ENCODE results near the gene GAS7. TPM values are rescaled to one million over a fixed set of nuclear protein-coding genes. Genes with fewer than 3 reads are reported as not detected.

Gene GAS7
- total RNA-seq, 4 donors from 2014 or later = 62.6 to 122 (median 77.0) TPM

DNA sequence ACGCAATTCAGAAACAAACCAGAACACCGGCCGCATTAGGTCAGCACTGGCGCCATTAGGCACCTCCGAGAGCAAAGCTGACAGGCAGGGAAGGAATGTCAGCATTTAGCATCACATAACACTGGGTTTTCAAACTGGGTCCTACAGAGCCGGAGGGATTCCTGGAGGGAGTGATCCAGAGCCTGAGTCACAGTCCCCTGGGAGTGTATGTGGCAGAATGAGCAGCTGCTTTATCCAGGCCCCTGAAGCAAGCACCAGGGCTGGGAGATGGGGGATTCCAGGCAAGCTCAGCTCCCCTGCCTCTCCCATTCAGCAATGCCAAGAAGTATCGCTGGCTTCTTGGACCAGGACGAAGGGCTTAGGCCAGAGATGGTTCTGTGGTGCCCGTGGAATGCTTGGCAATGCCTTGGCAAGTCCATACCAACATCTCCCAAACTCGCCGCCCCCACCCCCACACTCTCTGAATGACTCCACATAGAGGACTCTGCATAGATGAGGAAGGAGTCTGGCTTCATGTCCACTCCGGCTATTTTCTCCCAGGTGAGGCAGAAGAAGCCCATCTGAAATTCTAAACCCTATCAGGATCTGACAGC, 20.4 kb downstream of the GAS7 start:
- Histone ChIP-seq H3K4me1 (peaks cover 0 to 22% (median 0%) of the 10 kb centered on the region in 3 donors), H3K27ac (no peak overlapping the region), H3K27me3 (no peaks in the 10 kb centered on the region), H3K4me3 (no peak overlapping the region), H3K36me3 (no peaks in the 10 kb centered on the region), H3K9me3 (no peaks in the 10 kb centered on the region)
- 53 to 69% methylated on average over 4 to 5 of the region's 12 CpGs for WGBS, 2 donors (ENCODE audit: low coverage in 1 of 2)
- TF ChIP-seq, protein P1, sequence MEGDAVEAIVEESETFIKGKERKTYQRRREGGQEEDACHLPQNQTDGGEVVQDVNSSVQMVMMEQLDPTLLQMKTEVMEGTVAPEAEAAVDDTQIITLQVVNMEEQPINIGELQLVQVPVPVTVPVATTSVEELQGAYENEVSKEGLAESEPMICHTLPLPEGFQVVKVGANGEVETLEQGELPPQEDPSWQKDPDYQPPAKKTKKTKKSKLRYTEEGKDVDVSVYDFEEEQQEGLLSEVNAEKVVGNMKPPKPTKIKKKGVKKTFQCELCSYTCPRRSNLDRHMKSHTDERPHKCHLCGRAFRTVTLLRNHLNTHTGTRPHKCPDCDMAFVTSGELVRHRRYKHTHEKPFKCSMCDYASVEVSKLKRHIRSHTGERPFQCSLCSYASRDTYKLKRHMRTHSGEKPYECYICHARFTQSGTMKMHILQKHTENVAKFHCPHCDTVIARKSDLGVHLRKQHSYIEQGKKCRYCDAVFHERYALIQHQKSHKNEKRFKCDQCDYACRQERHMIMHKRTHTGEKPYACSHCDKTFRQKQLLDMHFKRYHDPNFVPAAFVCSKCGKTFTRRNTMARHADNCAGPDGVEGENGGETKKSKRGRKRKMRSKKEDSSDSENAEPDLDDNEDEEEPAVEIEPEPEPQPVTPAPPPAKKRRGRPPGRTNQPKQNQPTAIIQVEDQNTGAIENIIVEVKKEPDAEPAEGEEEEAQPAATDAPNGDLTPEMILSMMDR (IDR thresholded peaks at IDR 0.05) = no peak
- TF ChIP-seq EP300 (IDR thresholded peaks at IDR 0.05) (no peak), POLR2AphosphoS5 (IDR thresholded peaks at IDR 0.05) (no peak), POLR2A (IDR thresholded peaks at IDR 0.05) (no peak)
- no peak for ATAC-seq

DNA sequence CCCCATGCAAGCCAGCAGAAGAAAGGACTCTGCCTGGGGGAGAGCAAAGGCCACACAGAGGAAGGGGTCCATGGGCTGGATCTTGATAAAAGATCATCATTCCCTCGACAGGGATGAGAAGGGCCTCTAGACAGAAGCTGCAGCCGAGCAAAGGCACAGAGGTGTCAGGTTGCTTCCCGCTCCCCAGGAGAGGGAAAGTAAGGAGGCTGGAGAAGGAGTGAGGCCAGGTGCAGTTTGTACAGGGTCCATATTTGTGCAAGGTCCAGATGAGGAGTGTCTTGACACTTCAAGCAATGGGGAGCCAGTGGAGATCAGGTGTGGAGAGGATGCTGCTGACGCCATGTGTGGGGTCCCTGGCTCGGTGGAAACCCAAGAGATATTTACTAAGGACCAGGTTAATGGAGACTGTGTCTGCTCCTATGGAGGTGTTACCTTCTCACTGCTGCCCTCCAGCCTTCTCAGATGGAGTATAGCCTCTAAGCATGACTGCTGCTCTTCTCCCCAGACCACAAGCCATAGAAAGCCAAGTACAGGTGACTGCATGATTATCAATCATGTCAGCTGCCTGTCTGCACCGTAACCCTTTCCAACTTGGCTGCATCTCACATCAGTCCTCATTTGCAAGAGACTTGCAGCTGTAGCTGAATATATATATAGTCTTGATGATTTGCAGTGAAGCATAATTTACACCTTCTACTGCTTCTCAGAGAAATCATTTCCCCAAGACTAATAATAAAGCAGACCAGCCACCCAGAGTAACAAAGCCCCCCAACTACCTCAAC, 21.1 kb downstream of the GAS7 start:
- H3K9me3 ChIP-seq = peaks cover 0 to 3% (median 0%) of the 10 kb centered on the region in 3 donors
- ATAC-seq = no peak
- no peak overlapping the region for H3K27ac ChIP-seq
- H3K4me1 ChIP-seq = peaks cover 0 to 22% (median 0%) of the 10 kb centered on the region in 3 donors
- TF ChIP-seq EP300 (IDR thresholded peaks at IDR 0.05) = no peak
- TF ChIP-seq, protein P1 (IDR thresholded peaks at IDR 0.05) = no peak
- no peak for TF ChIP-seq POLR2AphosphoS5 (IDR thresholded peaks at IDR 0.05)
- no peak for TF ChIP-seq POLR2A (IDR thresholded peaks at IDR 0.05)
- no peaks in the 10 kb centered on the region for H3K27me3 ChIP-seq
- H3K36me3 ChIP-seq = no peaks in the 10 kb centered on the region
- no peak overlapping the region for H3K4me3 ChIP-seq
- WGBS, 2 donors (ENCODE audit: low coverage in 1 of 2) = 76 to 80% methylated on average over 1 to 6 of the region's 6 CpGs

DNA sequence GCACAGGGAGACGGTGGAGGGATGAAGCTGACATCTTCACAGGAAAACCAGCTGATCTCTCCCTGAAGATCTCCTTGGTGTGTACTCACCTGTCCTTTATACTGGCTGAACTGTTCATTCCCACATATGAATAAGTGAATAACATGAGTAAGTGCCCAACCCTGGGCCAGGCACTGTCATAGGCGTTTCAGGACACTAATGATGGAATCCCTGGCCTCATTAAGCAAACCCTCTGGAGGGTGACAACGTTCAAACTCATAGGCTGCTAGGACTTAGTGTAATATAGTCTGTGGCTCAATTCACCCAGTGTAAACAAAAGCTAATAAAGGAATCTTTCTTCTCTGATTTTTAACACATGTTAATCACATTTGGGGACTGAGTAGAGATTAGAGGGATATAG, 24.5 kb downstream of the GAS7 start:
- TF ChIP-seq, protein P1 (IDR thresholded peaks at IDR 0.05) = no peak
- TF ChIP-seq POLR2AphosphoS5 (IDR thresholded peaks at IDR 0.05) = no peak
- no peak for TF ChIP-seq EP300 (IDR thresholded peaks at IDR 0.05)
- TF ChIP-seq POLR2A (IDR thresholded peaks at IDR 0.05) = no peak
- peaks cover 0 to 3% (median 0%) of the 10 kb centered on the region in 3 donors for H3K9me3 ChIP-seq
- no peaks in the 10 kb centered on the region for H3K27me3 ChIP-seq
- 67 to 100% methylated on average over 2 to 3 of the region's 3 CpGs for WGBS, 2 donors (ENCODE audit: low coverage in 1 of 2)
- H3K36me3 ChIP-seq = no peaks in the 10 kb centered on the region
- H3K4me3 ChIP-seq = no peak overlapping the region
- no peak overlapping the region for H3K27ac ChIP-seq
- no peak for ATAC-seq
- H3K4me1 ChIP-seq = peaks cover 0 to 37% (median 4%) of the 10 kb centered on the region in 3 donors

DNA sequence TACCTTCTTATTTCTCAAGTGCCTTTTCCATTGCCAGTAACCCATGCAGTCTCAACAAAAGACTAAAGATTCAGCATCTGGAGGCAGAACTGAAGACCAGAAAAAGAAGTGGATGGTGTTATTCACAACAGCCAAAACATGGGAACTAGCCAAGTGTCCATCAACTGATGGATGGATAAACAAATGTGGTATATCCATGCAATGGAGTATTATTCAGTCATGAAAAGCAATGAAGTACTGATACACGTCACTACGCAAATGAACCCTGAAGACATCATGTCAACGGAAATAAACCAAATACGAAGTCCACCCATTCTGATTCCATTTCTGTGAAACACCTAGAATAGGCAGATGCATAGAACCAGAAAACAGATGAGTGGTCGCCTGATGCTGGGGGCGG, 25.6 kb downstream of the GAS7 start:
- Histone ChIP-seq H3K27me3 (no peaks in the 10 kb centered on the region), H3K36me3 (no peaks in the 10 kb centered on the region), H3K4me3 (no peak overlapping the region), H3K4me1 (peaks cover 0 to 27% (median 4%) of the 10 kb centered on the region in 3 donors), H3K9me3 (peaks cover 0 to 3% (median 0%) of the 10 kb centered on the region in 3 donors), H3K27ac (no peak overlapping the region)
- TF ChIP-seq EP300 (IDR thresholded peaks at IDR 0.05) = no peak
- TF ChIP-seq, protein P1 (IDR thresholded peaks at IDR 0.05) = no peak
- WGBS, 2 donors (ENCODE audit: low coverage in 1 of 2) = 92 to 96% methylated on average over 5 to 6 of the region's 6 CpGs
- no peak for ATAC-seq

All from gastroesophageal sphincter (tissue), 4 donors.